Thoracic aorta (tissue), 2 donors: ENCODE measurements around the gene CAPN14. TPM values are rescaled to one million over a fixed set of nuclear protein-coding genes. Genes with fewer than 3 reads are reported as not detected.

Source experiments
- ATAC-seq: fragments of 150-250 bp; one replicate; pipeline ENCODE4 v1.8.0; 2017; ENCODE audit warnings: low read depth; ENCODE audit not compliant: insufficient number of reproducible peaks, low FRiP score
- DNase-seq: peaks from one replicate; pipeline ENCODE4 v3.0.0-alpha.2; 2020; ENCODE audit warnings: low spot score
- H3K27ac ChIP-seq, 2 donors: fragments of 200-600 bp; sonication (generic); 1 replicate in 1 of 2; 2 replicates in 1 of 2; pipeline ENCODE4 v1.5.1; 2016; ENCODE audit warnings: mild to moderate bottlenecking in 2 of 2, moderate library complexity in 2 of 2
- H3K27me3 ChIP-seq: fragments of 200-600 bp; sonication (generic); replicated peaks from 2 replicates; pipeline ENCODE4 v1.6.0; 2016; ENCODE audit warnings: mild to moderate bottlenecking; ENCODE audit not compliant: insufficient read depth
- H3K36me3 ChIP-seq: fragments of 200-600 bp; sonication (generic); one replicate; pipeline ENCODE4 v1.5.1; 2016
- H3K4me1 ChIP-seq, 2 donors: fragments of 200-600 bp; sonication (generic); 1 replicate in 1 of 2; 2 replicates in 1 of 2; pipeline versions ENCODE4 v1.5.1 to v1.6.0; 2016; ENCODE audit warnings: low read depth in 2 of 2, mild to moderate bottlenecking in 1 of 2; ENCODE audit not compliant: control insufficient read depth in 1 of 2
- H3K4me3 ChIP-seq: fragments of 200-600 bp; sonication (generic); 2 replicates; pipeline ENCODE4 v1.5.1; 2016; ENCODE audit warnings: mild to moderate bottlenecking
- H3K9me3 ChIP-seq: fragments of 200-600 bp; sonication (generic); 2 replicates; pipeline ENCODE4 v1.5.1; 2016
- CTCF ChIP-seq: fragments of 200-600 bp; sonication (generic); IDR thresholded peaks from one replicate; pipeline ENCODE4 v1.5.1; 2019; ENCODE audit warnings: antibody characterized with exemption
- total RNA-seq, 2 donors: library from RNA; depleted of rRNA; stranded (reverse); fragments of >200 nt; gene quantifications; one replicate each; pipeline versions ENCODE4 v1.1.0 to v1.2.3, GENCODE V29; 2016

Gene CAPN14
- under 1 TPM in 1 of 2 donors, not detected in 1; 0.14 TPM for total RNA-seq

GRCh38 chr2:31217465-31218200 lies at the start of gene CAPN14:
Gene CAPN14, minus strand, starts transcription at chr2:31217515. Its CDS starts 12,068 bp downstream, at chr2:31205447.
- no peaks in the 10 kb centered on the region for H3K36me3 ChIP-seq
- H3K27ac ChIP-seq: no peak within 1 kb of the TSS
- no peak within 1 kb of the TSS for H3K4me3 ChIP-seq
- DNase-seq (no peak), ATAC-seq (no peak)
- H3K27me3 ChIP-seq: no peaks in the 10 kb centered on the region
- H3K4me1 ChIP-seq: no peaks in the 10 kb centered on the region
- H3K9me3 ChIP-seq: no peaks in the 10 kb centered on the region
- TF ChIP-seq CTCF: no peak

GRCh38 chr2:31266804-31267203 lies 49.5 kb upstream of the CAPN14 start:
- Histone ChIP-seq H3K9me3 (no peaks in the 10 kb centered on the region), H3K27me3 (no peaks in the 10 kb centered on the region), H3K36me3 (peaks cover 12% of the 10 kb centered on the region), H3K4me1 (peaks cover 20 to 38% of the 10 kb centered on the region in 2 donors), H3K4me3 (no peak overlapping the region), H3K27ac (no peak overlapping the region)
- no peak for TF ChIP-seq CTCF
- ATAC-seq: no peak
- no peak for DNase-seq

- Histone ChIP-seq H3K27ac (no peak overlapping the region), H3K9me3 (no peaks in the 10 kb centered on the region), H3K27me3 (no peaks in the 10 kb centered on the region), H3K4me3 (no peak overlapping the region), H3K4me1 (peaks cover 11 to 25% of the 10 kb centered on the region in 2 donors), H3K36me3 (peaks cover 18% of the 10 kb centered on the region)
- DNase-seq (no peak), ATAC-seq (no peak)
- no peak for TF ChIP-seq CTCF
Measured at GRCh38 chr2:31265234-31265633, 47.9 kb upstream of the CAPN14 start.

- Histone ChIP-seq H3K4me3 (no peak overlapping the region), H3K4me1 (peaks cover 0 to 10% of the 10 kb centered on the region in 2 donors), H3K27ac (peak overlapping the region; percentile 27 to 44), H3K27me3 (no peaks in the 10 kb centered on the region), H3K9me3 (no peaks in the 10 kb centered on the region), H3K36me3 (peaks cover 24% of the 10 kb centered on the region)
- ATAC-seq: no peak
- TF ChIP-seq CTCF: peak; percentile 16
- DNase-seq: no peak
Measured at GRCh38 chr2:31263636-31264190, 46.4 kb upstream of the CAPN14 start.

- H3K27ac ChIP-seq: no peak overlapping the region
- peaks cover 0 to 5% of the 10 kb centered on the region in 2 donors for H3K4me1 ChIP-seq
- DNase-seq: no peak
- TF ChIP-seq CTCF: no peak
- H3K27me3 ChIP-seq: no peaks in the 10 kb centered on the region
- H3K9me3 ChIP-seq: no peaks in the 10 kb centered on the region
- no peak for ATAC-seq
- peaks cover 30% of the 10 kb centered on the region for H3K36me3 ChIP-seq
- H3K4me3 ChIP-seq: no peak overlapping the region
Measured at GRCh38 chr2:31260870-31261269, 43.6 kb upstream of the CAPN14 start.
